GM19395 (cell line): ENCODE results near the gene HAUS7.

Experiments used
- ATAC-seq: cut with Tn5 transposase; IDR thresholded peaks from one replicate; pipeline ENCODE4 v1.9.1; 2021; ENCODE audit warnings: mild to moderate bottlenecking, moderate library complexity; ENCODE audit not compliant: unreplicated experiment

Gene HAUS7

DNA sequence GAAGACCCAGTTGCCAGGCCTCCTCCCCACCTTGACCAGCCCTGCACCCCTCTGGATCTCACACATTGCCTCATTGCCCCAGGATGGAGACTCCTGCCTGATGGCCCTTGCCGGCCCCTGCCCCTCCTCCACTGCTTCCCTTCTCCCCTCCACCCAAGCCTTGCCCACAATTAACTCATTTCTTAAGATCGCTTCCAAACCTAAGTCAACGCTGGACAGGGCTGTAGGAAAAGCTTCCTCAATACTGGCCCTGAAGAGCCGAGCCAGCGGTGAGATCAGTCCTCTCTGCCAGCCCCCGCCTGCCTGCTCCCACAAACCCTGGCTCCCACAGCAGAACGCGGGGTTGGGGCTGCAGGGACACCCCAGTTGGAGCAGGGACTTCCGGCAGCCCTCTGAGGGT is 7.5 kb upstream of the HAUS7 start:
- no peak for ATAC-seq

DNA sequence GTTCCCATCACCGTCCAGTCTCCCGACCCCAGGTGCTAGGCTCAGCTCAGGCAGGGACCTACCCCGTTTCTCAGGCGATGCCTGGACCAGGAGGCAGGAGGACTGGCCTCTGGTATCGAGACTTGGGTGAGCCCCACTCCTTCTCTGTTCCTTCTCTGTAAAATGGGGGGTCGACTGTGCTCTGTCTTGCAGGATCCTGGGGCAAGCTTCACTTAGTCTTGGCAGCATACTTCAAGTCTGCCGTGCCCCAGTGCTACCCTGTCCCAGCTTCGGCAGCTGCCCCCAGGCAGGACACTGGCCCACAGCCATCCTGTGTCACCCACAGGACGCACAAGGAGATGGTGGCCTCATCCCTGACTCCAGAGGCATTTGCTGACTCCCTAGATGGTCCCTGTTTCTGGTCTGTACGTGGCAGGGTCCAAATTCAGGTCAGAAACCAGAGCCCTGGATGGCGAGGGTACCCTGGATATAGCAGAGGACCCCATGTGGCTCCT is 7.0 kb upstream of the HAUS7 start:
- ATAC-seq = no peak

GRCh38 chrX:153476666-153477363 is 6.4 kb upstream of the HAUS7 start:
- ATAC-seq = no peak

DNA sequence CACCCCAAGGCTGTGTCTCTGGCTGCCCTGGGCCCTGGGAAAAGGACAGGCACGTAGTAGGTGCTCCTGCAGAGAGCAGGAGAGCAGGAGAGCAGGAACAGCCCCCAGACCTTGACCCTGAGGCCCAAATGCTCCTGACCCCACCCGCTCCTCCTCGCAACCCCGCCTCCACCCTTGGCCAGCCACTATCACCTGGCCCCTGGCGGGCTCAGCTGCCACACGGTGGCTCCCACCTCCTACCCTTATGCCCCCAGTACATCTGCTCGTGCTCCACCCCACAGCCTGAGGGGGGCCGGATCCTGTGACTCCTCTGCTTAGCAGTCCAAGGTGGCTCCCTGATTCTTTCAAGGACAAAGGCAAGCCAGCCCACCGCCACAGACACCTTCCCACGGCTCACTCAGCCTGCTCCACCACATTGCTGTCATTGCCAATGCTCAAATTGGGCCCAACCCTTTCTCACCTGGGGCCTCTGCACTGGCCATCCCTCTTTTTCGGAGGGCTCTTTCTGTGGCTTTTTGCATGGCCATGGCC is 5.4 kb upstream of the HAUS7 start:
- ATAC-seq = no peak

DNA sequence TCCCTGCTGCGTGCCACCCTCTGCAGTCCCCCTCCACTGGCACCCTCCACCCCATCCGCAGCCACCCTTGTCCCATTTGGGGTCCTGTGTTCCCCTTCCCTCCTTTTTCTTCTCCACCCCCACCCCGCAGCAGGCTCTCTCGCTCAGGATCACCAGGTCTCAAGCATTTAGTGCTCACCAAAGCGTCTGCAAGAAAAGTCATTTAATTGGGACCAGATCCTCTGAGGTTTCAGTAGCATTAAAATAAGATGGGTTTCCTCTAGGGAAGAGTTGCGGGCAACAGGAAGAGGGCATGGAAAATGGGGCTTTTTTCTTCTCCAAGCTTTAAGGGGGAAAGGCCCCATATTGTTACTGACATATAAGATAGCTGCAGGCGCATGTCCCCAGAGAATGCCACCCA is 4.9 kb upstream of the HAUS7 start:
- ATAC-seq = no peak

DNA sequence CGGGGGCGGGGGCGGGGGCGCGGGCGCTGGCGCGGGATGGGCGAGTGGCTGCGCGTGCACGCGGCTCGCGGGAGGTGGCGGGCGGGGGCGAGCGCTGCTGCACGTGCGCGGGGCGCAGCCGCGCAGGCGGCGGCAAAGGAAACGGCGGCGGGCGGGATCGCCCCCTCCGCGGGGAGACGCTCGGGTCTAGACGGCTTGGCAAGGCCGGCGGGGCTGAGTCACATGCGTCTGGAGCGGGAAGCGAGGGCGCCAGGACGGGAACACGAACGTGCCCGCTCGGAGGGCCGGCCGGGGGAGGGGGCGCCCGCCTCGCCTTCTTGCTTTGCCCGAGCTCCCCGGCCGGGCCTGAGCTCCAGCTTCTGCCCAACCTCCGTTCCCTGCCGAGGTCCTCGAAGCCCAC is 4.3 kb upstream of the HAUS7 start:
- no peak for ATAC-seq

- ATAC-seq = no peak
Observed at GRCh38 chrX:153474266-153474665, 3.9 kb upstream of the HAUS7 start.

GRCh38 chrX:153473126-153473525 is 2.8 kb upstream of the HAUS7 start:
- no peak for ATAC-seq

GRCh38 chrX:153471663-153472280 is 1.4 kb upstream of the HAUS7 start:
- no peak for ATAC-seq

DNA sequence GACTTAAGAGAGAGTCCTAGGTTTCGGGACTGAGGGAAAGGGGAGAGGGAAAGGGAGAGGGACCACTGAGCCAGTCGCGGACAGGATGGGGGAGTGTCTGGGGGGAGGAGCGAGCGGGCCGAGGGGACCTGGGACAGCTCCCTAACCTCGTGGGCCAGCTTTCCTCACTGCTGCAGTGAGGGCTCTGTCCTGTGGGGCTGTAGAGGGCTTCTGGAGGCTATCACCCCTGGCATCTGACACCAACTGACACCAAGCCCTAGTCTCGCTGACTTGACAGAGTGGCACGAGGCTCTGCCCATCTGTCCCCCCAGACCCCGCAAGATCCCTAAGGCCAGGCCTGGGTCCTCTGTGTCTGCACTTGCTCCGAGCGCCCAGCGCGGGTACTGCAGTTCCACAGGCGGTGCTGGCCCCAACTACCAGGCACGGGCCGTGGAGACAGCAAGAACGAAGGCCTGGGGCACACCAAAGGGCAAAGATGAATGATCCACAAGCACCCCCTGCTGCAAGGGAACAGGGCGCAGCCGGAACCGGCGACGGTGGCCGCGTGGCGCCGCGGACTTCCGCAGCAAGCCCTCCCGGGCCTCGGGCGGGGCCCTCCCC is 465 bp downstream of the HAUS7 start:
- ATAC-seq = peak; percentile 43

- ATAC-seq = no peak
Observed at GRCh38 chrX:153468008-153468580, 2.3 kb downstream of the HAUS7 start.

DNA sequence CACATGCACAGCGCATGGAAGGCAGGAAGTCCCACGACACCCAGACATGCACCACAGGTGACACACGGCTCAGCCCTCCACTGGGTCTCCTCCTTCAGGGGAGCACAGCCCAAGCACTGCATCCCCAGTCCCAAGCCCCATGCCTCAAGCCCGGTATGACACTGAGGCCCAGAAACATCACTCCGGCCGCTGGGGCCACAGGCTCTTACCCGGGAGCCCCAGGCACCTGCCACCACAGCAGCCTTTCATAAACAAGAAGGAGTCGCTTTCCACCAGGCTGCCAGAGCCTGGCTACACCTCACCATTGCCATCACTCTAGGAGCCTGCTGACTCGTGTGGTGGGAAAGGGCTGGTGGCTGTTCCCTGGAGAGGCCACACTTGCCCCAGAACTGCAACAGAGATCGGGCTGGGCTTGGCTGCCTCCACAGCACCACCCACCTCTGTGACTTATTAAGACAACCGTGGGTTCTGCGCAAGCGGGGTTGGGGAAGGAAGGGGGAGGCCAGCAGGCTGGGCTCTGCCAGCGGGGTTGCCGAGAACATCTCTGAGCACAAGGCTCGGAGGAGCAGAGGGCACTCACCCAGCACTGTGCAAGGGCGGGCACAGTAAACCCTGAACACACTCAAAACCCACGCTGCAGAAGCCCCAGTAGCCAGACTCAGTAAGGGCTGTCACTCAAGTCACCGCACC is 4.5 kb downstream of the HAUS7 start:
- ATAC-seq = no peak

- ATAC-seq = no peak
Observed at GRCh38 chrX:153464116-153464515, 6.3 kb downstream of the HAUS7 start.

- no peak for ATAC-seq
Observed at GRCh38 chrX:153463556-153463955, 6.8 kb downstream of the HAUS7 start.

DNA sequence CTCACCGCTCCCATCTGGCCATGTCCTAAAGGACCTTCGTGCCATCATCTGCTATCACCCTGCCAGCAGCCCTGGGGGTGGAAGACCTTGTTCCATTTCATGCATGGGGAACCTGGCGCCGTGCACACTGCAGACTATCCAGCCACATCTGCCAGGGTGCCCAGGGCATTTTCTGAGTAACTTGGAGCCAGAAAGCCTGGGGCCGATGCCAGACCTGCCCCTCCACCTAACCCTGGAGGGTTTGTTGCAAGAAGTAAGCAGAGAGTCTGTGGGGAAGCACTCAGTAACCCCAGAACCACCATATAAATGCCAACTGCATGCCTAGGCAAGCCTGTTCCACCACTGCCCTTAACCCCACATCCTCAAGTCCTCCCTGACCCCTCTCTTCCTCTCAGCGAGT is 7.3 kb downstream of the HAUS7 start:
- ATAC-seq = no peak

GRCh38 chrX:153462291-153462690 is 8.1 kb downstream of the HAUS7 start:
- no peak for ATAC-seq

DNA sequence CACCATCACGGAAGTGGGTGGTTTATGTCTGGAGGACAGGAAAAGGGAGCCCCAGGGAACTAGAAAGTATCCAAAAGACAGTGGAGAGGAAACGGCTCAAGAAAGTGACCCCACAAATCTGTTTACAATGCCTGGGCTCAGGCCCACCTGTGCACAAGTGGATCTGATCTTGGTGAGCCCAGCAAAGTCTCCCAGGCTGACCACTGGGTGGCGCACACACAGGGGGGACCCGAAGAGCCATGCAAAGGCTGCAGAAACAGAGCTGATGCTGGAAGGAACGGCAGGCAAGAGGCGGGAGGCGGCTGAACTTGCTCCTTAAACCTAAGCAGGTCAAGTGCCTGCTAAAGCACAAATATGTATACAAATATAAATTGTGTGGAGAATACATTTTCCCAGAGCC is 9.6 kb downstream of the HAUS7 start:
- ATAC-seq = no peak

GRCh38 chrX:153459986-153460385 is 10.4 kb downstream of the HAUS7 start:
- no peak for ATAC-seq

DNA sequence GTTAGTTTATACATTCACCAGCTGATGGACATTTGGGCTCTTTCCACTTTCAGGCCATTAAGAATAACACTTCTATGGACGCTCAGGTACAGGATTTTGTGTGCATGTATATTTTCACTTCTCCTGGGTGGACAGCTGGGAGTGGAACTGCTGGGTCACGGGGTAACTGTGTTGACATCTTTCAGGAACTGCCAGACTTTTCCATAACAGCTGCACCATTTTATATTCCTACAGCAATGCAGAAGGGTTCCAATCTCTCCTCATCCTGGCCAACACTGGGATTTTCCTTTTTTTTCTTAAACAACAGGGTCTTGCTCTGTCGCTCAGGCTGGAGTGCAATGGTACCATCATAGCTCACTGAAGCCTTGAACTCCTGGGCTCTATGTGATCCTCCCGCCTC is 11.9 kb downstream of the HAUS7 start:
- ATAC-seq = no peak

DNA sequence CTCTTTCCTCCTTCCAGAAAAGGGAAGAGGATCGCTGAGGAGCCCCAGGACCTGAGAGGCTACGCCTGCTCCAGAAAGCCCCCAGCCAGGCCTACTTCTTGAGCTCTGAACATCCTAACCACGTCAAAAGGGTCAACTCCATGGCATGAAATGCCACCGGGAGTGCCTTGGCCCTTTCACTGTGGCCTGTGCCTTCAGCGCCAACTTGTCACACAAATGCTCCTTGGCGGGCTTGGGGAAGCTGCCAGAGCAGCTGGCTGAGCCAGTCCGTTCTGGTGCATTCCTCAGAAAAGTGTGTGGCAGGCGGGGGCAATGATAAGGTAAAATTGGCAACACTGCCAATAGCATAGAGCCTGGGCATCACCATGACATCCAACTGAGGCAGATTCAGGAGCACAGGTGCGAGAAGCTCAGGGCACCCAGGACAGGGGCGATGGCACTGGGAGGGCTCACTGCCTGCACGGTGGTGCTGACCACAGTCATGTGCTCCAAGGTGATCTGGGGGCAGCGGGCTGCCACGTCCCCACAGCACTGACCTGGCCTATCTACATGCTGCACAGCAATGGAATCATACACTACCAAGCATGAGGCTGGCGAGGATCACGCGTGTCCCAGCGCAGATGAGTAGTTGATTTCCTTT is 12.4 kb downstream of the HAUS7 start:
- ATAC-seq = no peak
